CD4-positive, alpha-beta T cell treated with Interleukin-17A for 4 hours (primary cell): ENCODE data around the gene LARGE1.
"Not testable (repeated sequence)": the region's sequence is repeated elsewhere in the genome, so short reads cannot be mapped to it uniquely, and the experiment has no call there.

ENCODE experiments used
- DNase-seq: peaks from one replicate; pipeline ENCODE4 v3.0.0-alpha.2; 2020; ENCODE audit warnings: mixed read lengths

LARGE1 gene

DNA sequence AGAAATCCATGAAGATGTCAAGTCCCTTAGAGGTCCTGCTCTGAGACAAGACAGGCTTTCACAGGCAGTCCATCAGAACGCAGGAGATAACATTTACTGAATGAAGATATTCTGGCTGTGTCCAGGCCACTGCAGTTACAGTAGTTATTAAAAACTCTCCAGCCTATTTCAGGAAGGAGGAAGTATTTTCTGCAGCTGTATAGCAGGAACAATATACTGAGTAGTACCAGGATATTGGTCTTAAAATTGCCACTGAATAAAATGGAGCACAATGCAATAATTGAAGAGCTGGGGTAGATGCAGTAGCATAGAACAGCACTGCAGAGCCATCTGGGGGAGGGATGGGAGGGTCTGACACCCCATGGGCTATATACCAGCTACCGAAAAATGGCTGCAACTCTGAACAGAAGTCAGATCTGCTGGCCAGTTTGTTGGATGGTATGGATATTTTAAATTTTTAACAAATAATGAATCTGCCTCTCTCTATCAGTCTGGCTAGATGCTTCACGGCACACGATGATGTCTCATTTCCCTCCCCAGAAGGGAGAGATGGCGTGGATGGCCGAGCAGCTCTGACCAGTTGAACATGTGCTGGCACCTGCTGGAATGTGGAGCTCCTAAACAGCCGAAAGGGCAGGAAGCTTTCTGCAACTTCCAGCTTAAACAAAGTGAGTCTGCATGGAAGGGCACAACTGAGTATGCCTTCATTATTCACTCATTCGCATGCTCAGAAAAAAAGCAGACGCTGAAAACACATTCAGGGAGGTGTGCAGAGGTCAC is 520.0 kb downstream of the LARGE1 start:
- DNase-seq = no peak

- no peak for DNase-seq
These were observed 522.8 kb downstream of the LARGE1 start for GRCh38 chr22:33397381-33397907.

- no peak for DNase-seq
These were observed 526.8 kb downstream of the LARGE1 start for GRCh38 chr22:33393432-33393831.

GRCh38 chr22:33391298-33391697 is 529.0 kb downstream of the LARGE1 start:
- DNase-seq = no peak

DNA sequence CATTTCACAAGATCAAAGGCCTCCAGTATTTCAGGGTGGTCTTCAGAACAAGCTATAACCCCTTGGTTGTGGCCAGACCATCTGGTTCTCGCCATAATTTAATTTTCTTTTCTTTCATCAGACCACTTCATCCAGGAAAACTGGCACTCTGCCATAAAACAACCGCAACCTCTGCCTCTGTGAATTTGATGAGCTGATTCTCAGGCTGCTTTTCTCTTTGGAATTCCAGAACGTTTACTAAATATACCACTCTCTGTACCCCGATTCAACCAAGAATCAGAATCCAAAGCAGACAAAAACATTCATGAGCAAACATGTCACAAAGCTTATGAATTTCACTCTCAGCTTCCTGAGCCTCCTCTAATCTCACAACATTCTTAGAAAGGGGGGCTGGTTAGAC is 530.3 kb downstream of the LARGE1 start:
- no peak for DNase-seq

DNA sequence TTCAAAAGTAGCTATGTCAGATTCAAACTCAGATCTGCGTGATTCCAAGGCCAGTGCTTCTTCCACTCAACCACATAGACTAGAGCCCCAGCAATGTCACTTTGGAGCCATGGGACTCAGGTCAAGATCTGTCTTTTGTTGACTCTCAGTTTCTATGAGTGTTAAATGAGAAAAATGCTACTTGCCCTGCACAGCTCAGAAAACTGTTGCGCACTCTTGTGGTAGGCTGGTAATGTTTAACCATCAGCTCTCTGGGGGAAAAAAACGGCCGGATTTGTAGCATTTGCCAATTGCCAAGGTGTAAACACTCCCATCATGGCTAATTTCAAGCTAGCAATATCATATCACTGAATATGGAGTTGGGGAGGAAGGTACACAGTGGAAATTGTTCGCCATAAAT is 534.0 kb downstream of the LARGE1 start:
- no peak for DNase-seq

GRCh38 chr22:33385611-33386010 is 534.7 kb downstream of the LARGE1 start:
- DNase-seq = no peak

DNA sequence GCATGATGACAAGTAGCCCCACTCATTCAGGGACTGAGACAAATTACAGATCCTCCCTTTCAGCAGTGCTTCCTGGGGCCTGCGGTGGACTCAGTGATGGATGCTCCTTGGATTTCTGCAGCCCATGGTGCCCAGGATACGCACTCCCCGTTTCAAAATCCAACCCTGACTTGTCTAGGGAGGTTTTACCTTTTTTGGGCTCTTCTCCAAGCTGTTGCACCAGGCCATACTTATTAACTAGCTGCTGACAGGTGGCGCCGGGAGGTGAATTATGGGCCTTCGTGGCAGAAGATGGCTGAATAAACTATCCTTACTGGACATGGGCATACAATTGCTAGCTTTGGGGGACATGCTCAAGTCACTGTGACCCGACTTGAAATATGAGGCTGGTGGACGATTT is 537.8 kb downstream of the LARGE1 start:
- DNase-seq = no peak

GRCh38 chr22:33381531-33382406 is 538.5 kb downstream of the LARGE1 start:
- no peak for DNase-seq

- DNase-seq = no peak
These were observed 539.3 kb downstream of the LARGE1 start for GRCh38 chr22:33380789-33381530.

GRCh38 chr22:33379836-33380235 is 540.4 kb downstream of the LARGE1 start:
- no peak for DNase-seq

GRCh38 chr22:33372875-33373274 is 547.4 kb downstream of the LARGE1 start:
- DNase-seq = no peak

DNA sequence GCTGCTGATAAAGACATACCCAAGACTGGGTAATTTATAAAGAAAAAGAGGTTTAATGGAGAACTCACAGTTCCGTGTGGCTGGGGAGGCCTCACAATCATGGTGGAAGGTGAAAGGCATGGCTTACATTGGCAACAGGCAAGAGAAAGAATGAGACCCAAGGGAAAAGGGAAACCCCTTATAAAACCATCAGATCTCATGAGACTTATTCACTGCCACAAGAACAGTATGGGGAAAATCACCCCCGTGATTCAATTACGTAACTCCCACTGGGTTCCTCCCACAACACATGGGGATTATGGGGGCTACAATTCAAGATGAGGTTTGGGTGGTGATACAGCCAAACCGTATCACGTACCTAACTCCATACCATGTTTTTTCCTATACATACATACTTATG is 557.0 kb downstream of the LARGE1 start:
- DNase-seq = not testable (repeated sequence)

DNA sequence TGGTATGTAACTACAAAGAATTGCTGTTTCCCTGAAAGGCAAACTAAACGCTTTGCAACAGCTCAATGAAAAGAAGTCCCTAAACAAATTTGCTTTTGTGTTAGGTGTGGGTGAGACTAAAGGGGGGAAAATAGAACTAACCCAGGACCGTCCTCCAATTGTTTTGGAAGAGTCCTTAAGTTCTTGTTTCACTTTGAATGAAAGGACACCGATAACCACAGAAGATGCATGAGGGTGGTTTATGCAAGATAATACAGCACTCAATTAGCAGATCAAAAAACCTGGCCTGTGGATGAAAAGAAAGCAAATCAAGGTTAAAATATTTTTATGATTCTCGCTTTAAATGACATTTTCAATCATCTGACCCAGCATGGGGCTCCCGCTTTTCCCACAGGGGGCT is 557.6 kb downstream of the LARGE1 start:
- DNase-seq = no peak

- DNase-seq = no peak
These were observed 558.7 kb downstream of the LARGE1 start for GRCh38 chr22:33361581-33361980.

DNA sequence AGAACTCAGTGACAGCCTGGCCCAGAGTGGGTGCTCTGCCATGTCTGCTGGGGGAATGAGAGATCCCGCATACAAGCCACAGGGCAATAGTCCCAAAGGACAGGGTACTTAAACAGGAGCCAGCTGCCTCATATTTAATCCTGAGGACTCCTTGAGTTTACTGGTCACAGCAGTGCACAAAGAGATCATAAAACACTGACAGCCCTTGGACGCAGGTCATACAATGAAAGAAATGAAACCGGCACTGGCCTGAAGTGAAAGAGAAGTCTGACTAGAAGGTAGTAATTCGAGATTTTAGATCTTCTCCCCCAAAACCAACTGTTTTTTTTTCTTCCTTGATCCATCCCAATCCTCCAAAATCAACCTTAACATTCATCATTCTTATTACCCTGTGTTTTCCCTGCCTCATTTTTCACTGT is 562.3 kb downstream of the LARGE1 start:
- DNase-seq = no peak

GRCh38 chr22:33354928-33355327 is 565.3 kb downstream of the LARGE1 start:
- DNase-seq = no peak

- DNase-seq = no peak
These were observed 566.8 kb downstream of the LARGE1 start for GRCh38 chr22:33353502-33353901.

GRCh38 chr22:33352768-33353167 is 567.5 kb downstream of the LARGE1 start:
- DNase-seq = no peak

DNA sequence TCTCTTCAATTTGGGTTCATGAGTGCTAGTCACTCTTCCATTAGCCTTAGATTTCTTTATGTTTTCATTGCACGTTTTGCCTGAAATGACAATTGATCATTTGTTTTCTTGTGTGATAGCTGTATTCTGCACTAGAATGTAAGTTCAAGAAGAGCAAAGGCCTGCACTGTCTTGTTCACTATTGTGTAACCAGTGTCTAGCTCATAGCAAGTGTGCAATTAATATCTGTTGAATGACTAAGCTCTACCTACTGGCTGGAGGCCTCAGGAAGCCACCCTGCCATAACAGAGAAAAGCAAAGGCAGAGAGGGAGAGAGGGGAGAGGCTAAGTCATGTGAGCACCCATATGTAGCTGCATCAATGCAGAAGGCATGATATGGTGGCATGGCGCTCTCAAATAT is 569.3 kb downstream of the LARGE1 start:
- no peak for DNase-seq

DNA sequence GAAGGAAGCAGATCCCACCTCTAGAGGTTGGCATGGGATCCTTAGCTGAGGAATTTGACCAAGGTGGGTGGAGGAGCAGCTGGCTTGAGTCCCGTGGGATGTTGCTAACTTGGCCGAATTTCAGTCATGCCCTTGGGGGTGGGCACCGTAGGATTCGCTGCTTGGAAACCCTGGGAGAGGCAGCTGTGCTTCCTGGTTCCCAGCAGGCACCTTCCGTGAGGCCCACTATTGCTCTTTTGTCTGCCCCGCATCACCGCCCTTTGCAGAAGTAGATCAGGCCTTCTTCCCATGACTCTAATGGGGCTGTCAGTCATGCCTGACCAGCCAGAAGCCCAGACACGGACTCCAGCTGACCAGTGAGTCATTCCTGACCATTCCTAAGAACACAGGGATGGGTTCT is 569.8 kb downstream of the LARGE1 start:
- DNase-seq = no peak

DNA sequence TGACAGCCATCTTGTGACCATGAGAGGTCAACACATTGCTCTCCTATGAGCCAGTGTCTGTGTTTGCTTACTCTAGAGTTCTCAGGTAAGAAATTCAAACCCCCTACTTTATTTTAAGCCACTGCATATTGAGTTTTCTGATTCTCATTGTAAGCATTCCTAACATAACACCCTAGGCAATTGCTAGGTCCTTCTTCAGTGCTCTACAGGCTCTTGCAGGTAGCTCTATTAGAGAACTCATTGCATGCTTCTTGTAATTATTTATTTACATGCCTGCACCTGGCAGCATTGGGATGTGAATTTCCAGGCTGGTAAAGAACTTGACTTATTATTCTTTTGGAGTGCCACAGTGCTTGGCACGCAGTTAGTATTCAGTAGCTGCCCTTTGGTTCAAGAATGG is 573.3 kb downstream of the LARGE1 start:
- DNase-seq = no peak

- no peak for DNase-seq
These were observed 578.7 kb downstream of the LARGE1 start for GRCh38 chr22:33341611-33342010.
